ENCODE results near the gene NR5A2. TPM values are rescaled to one million over a fixed set of nuclear protein-coding genes. Genes with fewer than 3 reads are reported as not detected.

NR5A2 gene
- total RNA-seq, 1 experiment from 2014 or later, result 2.1 TPM

DNA sequence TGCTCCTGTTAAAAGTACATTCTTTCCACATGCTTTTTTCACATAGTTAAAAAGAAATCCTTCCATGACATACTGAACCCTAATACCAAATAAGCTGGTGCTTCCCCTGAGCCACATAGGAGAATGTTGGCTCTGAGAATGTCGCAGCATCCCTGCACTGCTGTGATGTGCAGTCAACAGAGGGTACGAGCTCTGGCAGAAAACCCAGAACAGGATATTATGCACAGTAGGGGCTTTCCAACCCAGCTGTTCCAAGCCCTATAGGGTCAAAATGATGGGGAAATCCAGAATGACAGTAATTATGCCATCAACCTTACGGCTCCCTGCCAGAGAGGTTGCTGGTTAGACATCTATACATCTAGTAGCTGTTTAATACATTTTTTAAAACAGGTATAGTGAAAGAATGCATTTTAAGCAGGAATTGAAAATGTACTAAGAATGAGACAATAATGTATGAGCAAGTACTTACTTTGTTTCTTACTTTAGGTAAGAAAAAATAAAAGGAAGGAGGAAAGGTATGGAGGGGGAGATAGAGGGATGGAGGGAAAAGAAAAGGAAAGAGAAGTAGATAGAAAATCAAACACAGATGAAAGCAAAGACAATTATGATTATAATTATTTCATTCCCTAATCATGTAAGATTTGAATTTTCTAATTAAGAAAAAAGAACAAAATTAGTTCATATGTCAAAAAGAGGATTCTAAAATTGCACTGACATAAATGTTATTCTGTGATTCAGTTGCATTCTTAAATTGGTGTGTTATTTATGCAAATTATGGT lies 126.0 kb downstream of the NR5A2 start:
- H3K4me2 ChIP-seq, result no peak overlapping the region
- peaks cover 16% of the 10 kb centered on the region; the same call in 1 of the 2 replicates for H3F3A ChIP-seq (ENCODE audit: insufficient read depth, low read depth)
- no peaks in the 10 kb centered on the region for H4K20me1 ChIP-seq (ENCODE audit: insufficient read depth)
- ChIA-PET POLR2A (ENCODE audit: unreplicated experiment) (no interaction called here), CTCF (no interaction called here)
- intact Hi-C loops (cut with micrococcal nuclease; ENCODE audit: unreplicated experiment), result no loop called here
- no peak for DNase-seq
- H3K27ac ChIP-seq, result no peak overlapping the region
- TF ChIP-seq EZH2 (IDR thresholded peaks at IDR 0.05; ENCODE audit: low read depth), result no peak
- TF ChIP-seq, protein P1, sequence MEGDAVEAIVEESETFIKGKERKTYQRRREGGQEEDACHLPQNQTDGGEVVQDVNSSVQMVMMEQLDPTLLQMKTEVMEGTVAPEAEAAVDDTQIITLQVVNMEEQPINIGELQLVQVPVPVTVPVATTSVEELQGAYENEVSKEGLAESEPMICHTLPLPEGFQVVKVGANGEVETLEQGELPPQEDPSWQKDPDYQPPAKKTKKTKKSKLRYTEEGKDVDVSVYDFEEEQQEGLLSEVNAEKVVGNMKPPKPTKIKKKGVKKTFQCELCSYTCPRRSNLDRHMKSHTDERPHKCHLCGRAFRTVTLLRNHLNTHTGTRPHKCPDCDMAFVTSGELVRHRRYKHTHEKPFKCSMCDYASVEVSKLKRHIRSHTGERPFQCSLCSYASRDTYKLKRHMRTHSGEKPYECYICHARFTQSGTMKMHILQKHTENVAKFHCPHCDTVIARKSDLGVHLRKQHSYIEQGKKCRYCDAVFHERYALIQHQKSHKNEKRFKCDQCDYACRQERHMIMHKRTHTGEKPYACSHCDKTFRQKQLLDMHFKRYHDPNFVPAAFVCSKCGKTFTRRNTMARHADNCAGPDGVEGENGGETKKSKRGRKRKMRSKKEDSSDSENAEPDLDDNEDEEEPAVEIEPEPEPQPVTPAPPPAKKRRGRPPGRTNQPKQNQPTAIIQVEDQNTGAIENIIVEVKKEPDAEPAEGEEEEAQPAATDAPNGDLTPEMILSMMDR (conservative IDR thresholded peaks at IDR 0.05), result no peak
- H3K79me2 ChIP-seq (ENCODE audit: low read depth), result no peaks in the 10 kb centered on the region
- H3K4me1 ChIP-seq (replicated peaks; ENCODE audit: insufficient read depth), result peaks cover 18% of the 10 kb centered on the region
- no peaks in the 10 kb centered on the region for H3K36me3 ChIP-seq (ENCODE audit: low read depth)
- no peak overlapping the region for H2AFZ ChIP-seq
- BruUV-seq (replicated peaks), result no TSS peak
- no peaks in the 10 kb centered on the region for H3K9me3 ChIP-seq (ENCODE audit: insufficient read depth, low read depth)
- no peaks in the 10 kb centered on the region for H3K27me3 ChIP-seq (ENCODE audit: insufficient read depth, low read depth)
- H3K4me3 ChIP-seq, result no peak overlapping the region
- H3K9me2 ChIP-seq (ENCODE audit: insufficient read depth), result no peaks in the 10 kb centered on the region

DNA sequence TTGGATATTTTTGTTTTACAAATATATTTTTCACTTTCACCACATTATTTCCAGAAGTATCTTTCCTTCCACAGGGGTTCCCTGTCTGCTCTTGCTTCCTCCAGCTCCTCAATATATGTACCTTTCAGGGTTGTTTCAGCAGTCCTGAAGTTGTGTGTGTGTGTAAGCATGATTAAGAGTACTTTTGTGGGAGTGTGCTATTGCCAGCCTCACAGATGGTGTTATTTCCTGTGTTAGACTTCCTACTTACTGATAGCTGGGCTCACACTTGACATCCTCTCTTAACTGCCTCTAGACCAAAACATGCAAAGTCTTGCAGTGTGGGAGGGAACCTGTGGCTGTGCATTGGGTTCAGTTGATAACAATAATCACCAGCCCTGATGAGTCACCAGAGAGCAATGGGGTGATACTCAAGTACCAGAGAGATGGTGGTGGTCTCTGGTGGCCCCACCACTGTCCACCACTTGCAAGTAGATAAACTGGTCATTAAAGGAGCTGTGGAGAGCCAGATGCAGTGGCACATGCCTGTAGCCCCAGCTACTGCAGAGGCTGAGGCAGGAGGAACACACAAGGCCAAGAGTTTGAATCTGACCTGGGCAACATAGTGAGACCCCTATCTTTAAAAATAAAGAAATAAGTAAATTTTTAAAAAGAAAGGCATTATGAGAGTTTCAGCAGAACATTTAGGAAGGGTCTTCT lies 126.7 kb downstream of the NR5A2 start:
- peaks cover 18% of the 10 kb centered on the region for H3K4me1 ChIP-seq (replicated peaks; ENCODE audit: insufficient read depth)
- H3K9me3 ChIP-seq (ENCODE audit: insufficient read depth, low read depth), result no peaks in the 10 kb centered on the region
- H3K27ac ChIP-seq, result no peak overlapping the region
- DNase-seq, result no peak
- no peaks in the 10 kb centered on the region for H3K79me2 ChIP-seq (ENCODE audit: low read depth)
- H3F3A ChIP-seq (ENCODE audit: insufficient read depth, low read depth), result peaks cover 16% of the 10 kb centered on the region; the same call in 1 of the 2 replicates
- ChIA-PET CTCF (no interaction called here), POLR2A (ENCODE audit: unreplicated experiment) (no interaction called here)
- H3K27me3 ChIP-seq (ENCODE audit: insufficient read depth, low read depth), result no peaks in the 10 kb centered on the region
- no TSS peak for BruUV-seq (replicated peaks)
- no peak overlapping the region for H3K4me2 ChIP-seq
- no peaks in the 10 kb centered on the region for H3K36me3 ChIP-seq (ENCODE audit: low read depth)
- no peaks in the 10 kb centered on the region for H4K20me1 ChIP-seq (ENCODE audit: insufficient read depth)
- no peak overlapping the region for H2AFZ ChIP-seq
- H3K4me3 ChIP-seq, result no peak overlapping the region
- intact Hi-C loops (cut with micrococcal nuclease; ENCODE audit: unreplicated experiment), result no loop called here
- no peaks in the 10 kb centered on the region for H3K9me2 ChIP-seq (ENCODE audit: insufficient read depth)
- TF ChIP-seq EZH2 (IDR thresholded peaks at IDR 0.05; ENCODE audit: low read depth), result no peak
- TF ChIP-seq, protein P1 (conservative IDR thresholded peaks at IDR 0.05), result no peak

DNA sequence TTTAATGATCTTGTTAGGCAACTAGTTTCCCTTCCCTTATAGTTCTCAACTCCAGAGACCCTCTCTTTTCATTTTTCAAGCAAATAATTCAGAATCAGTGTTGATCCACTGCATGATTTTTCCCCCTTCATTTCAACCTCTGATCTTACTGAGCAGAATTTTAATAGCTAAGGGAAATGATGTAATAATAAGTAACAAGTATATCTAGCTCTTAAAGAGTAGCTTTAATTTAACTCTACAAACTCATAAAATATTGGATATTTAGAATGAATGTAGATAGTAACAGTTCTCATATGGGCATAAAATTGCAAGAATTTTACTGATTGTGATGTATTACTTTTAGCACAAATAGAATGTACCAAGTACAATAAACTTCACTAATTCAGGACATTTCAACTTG lies 130.2 kb downstream of the NR5A2 start:
- POLR2A ChIA-PET (ENCODE audit: unreplicated experiment), result interaction anchor here (0.7 kb wide), 1 partner anchor 366 kb away, joined by 16 read pairs; no protein-coding TSS in a partner anchor
- DNase-seq, result no peak
- H3F3A ChIP-seq (ENCODE audit: insufficient read depth, low read depth), result no peaks in the 10 kb centered on the region
- H3K27ac ChIP-seq, result no peak overlapping the region
- 0 out of 2 replicates have a peak, but pooled peaks cover 10% of the 10 kb centered on the region for H3K4me1 ChIP-seq (replicated peaks; ENCODE audit: insufficient read depth)
- H3K4me3 ChIP-seq, result no peak overlapping the region
- CTCF ChIA-PET, result no interaction called here
- no peak overlapping the region for H3K4me2 ChIP-seq
- no peak overlapping the region for H2AFZ ChIP-seq
- no peaks in the 10 kb centered on the region for H3K9me2 ChIP-seq (ENCODE audit: insufficient read depth)
- no TSS peak for BruUV-seq (replicated peaks)
- TF ChIP-seq EZH2 (IDR thresholded peaks at IDR 0.05; ENCODE audit: low read depth), result no peak
- TF ChIP-seq, protein P1 (conservative IDR thresholded peaks at IDR 0.05), result no peak
- no peaks in the 10 kb centered on the region for H3K9me3 ChIP-seq (ENCODE audit: insufficient read depth, low read depth)
- H3K27me3 ChIP-seq (ENCODE audit: insufficient read depth, low read depth), result no peaks in the 10 kb centered on the region
- H3K36me3 ChIP-seq (ENCODE audit: low read depth), result no peaks in the 10 kb centered on the region
- no peaks in the 10 kb centered on the region for H4K20me1 ChIP-seq (ENCODE audit: insufficient read depth)
- intact Hi-C loops (cut with micrococcal nuclease; ENCODE audit: unreplicated experiment), result no loop called here
- H3K79me2 ChIP-seq (ENCODE audit: low read depth), result no peaks in the 10 kb centered on the region

Measured in PC-9 (cell line).